SU-DHL-6 (cell line): ENCODE results near the gene EN2.

Source experiments
- EZH2phosphoT487 ChIP-seq: fragments of 200-600 bp; sonication (generic), shearing (Covaris generic); conservative IDR thresholded peaks from 2 replicates; pipeline ENCODE4 v1.6.1; 2018; ENCODE audit warnings: mild to moderate bottlenecking, antibody characterized with exemption, low read length, moderate library complexity, mixed read lengths
- TF ChIP-seq, protein P1 (sequence below): fragments of 200-600 bp; sonication (generic); IDR thresholded peaks from one replicate; pipeline ENCODE4 v1.5.1; 2017; ENCODE audit warnings: antibody characterized with exemption, mild to moderate bottlenecking, low read length, moderate library complexity; ENCODE audit not compliant: insufficient read depth, poor library complexity, severe bottlenecking

- TF ChIP-seq EZH2phosphoT487, result no peak
- TF ChIP-seq, protein P1, sequence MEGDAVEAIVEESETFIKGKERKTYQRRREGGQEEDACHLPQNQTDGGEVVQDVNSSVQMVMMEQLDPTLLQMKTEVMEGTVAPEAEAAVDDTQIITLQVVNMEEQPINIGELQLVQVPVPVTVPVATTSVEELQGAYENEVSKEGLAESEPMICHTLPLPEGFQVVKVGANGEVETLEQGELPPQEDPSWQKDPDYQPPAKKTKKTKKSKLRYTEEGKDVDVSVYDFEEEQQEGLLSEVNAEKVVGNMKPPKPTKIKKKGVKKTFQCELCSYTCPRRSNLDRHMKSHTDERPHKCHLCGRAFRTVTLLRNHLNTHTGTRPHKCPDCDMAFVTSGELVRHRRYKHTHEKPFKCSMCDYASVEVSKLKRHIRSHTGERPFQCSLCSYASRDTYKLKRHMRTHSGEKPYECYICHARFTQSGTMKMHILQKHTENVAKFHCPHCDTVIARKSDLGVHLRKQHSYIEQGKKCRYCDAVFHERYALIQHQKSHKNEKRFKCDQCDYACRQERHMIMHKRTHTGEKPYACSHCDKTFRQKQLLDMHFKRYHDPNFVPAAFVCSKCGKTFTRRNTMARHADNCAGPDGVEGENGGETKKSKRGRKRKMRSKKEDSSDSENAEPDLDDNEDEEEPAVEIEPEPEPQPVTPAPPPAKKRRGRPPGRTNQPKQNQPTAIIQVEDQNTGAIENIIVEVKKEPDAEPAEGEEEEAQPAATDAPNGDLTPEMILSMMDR, result no peak
These were observed 1.9 kb upstream of the EN2 start for GRCh38 chr7:155455776-155456737.
